Neutrophil (primary cell): Measurements from ENCODE around the gene PCGF5.

Experiments used
- H3K27ac ChIP-seq: fragments of 200-600 bp; sonication (generic); 2 replicates; pipeline ENCODE4 v1.5.1; 2016; ENCODE audit warnings: mild to moderate bottlenecking, moderate library complexity
- H3K27me3 ChIP-seq: fragments of 200-600 bp; sonication (generic); 2 replicates; pipeline ENCODE4 v1.6.0; 2016; ENCODE audit warnings: mild to moderate bottlenecking
- H3K36me3 ChIP-seq: fragments of 200-600 bp; sonication (generic); 2 replicates; pipeline ENCODE4 v1.5.1; 2017
- H3K4me1 ChIP-seq, 2 experiments: fragments of 200-600 bp in 1 of 2; sonication (generic) in 1 of 2; 1 replicate in 1 of 2; 2 replicates in 1 of 2; pipeline versions ENCODE4 v1.5.1 to v1.6.1; 2013 to 2016; ENCODE audit warnings: low read depth in 1 of 2, low read length in 1 of 2, mild to moderate bottlenecking in 1 of 2, moderate library complexity in 1 of 2; ENCODE audit not compliant: control insufficient read depth in 1 of 2, insufficient read depth in 1 of 2
- H3K4me3 ChIP-seq, 2 experiments: fragments of 200-600 bp in 1 of 2; sonication (generic) in 1 of 2; 1 replicate in 1 of 2; 2 replicates in 1 of 2; pipeline ENCODE4 v1.5.1; 2013 to 2016; ENCODE audit warnings: low read depth in 1 of 2, low read length in 1 of 2, mild to moderate bottlenecking in 1 of 2, moderate library complexity in 1 of 2
- H3K9me3 ChIP-seq: fragments of 200-600 bp; sonication (generic); 2 replicates; pipeline ENCODE4 v1.5.1; 2016
- CTCF ChIP-seq: fragments of 200-600 bp; sonication (generic); IDR thresholded peaks from 2 replicates; pipeline ENCODE4 v1.5.1; 2016; ENCODE audit warnings: antibody characterized with exemption

The PCGF5 gene

GRCh38 chr10:91226093-91226492 is 5.6 kb downstream of the PCGF5 start:
- Histone ChIP-seq H3K27ac (no peak overlapping the region), H3K27me3 (no peaks in the 10 kb centered on the region), H3K4me1 (peaks cover 4 to 12% of the 10 kb centered on the region in 2 experiments), H3K9me3 (no peaks in the 10 kb centered on the region), H3K36me3 (peaks cover 7% of the 10 kb centered on the region), H3K4me3 (no peak overlapping the region)
- TF ChIP-seq CTCF, result no peak

- Histone ChIP-seq H3K4me1 (peaks cover 0 to 2% of the 10 kb centered on the region in 2 experiments), H3K27ac (no peak overlapping the region), H3K27me3 (no peaks in the 10 kb centered on the region), H3K4me3 (no peak overlapping the region), H3K36me3 (peaks cover 7% of the 10 kb centered on the region), H3K9me3 (no peaks in the 10 kb centered on the region)
- no peak for TF ChIP-seq CTCF
Measured at GRCh38 chr10:91227576-91227975, 7.1 kb downstream of the PCGF5 start.

GRCh38 chr10:91229683-91230082 is 9.2 kb downstream of the PCGF5 start:
- no peaks in the 10 kb centered on the region for H3K27me3 ChIP-seq
- no peak overlapping the region for H3K4me3 ChIP-seq
- no peaks in the 10 kb centered on the region for H3K4me1 ChIP-seq
- no peaks in the 10 kb centered on the region for H3K9me3 ChIP-seq
- no peak for TF ChIP-seq CTCF
- H3K36me3 ChIP-seq, result peaks cover 7% of the 10 kb centered on the region
- H3K27ac ChIP-seq, result no peak overlapping the region

- TF ChIP-seq CTCF, result no peak
- no peaks in the 10 kb centered on the region for H3K9me3 ChIP-seq
- no peaks in the 10 kb centered on the region for H3K27me3 ChIP-seq
- no peaks in the 10 kb centered on the region for H3K36me3 ChIP-seq
- no peaks in the 10 kb centered on the region for H3K4me1 ChIP-seq
- H3K4me3 ChIP-seq, result no peak overlapping the region
- no peak overlapping the region for H3K27ac ChIP-seq
Measured at GRCh38 chr10:91238191-91238590, 17.7 kb downstream of the PCGF5 start.

- no peak overlapping the region for H3K4me3 ChIP-seq
- no peaks in the 10 kb centered on the region for H3K27me3 ChIP-seq
Measured at GRCh38 chr10:91239789-91240188, 19.3 kb downstream of the PCGF5 start.

More at GRCh38 chr10:91239789-91240188, 19.3 kb downstream of the PCGF5 start:
- Histone ChIP-seq H3K4me1 (no peaks in the 10 kb centered on the region), H3K9me3 (no peaks in the 10 kb centered on the region), H3K36me3 (no peaks in the 10 kb centered on the region), H3K27ac (no peak overlapping the region)
- TF ChIP-seq CTCF, result no peak
